GM12801 (cell line): ENCODE data around the gene PFKFB2.

Source experiments
- CTCF ChIP-seq: IDR thresholded peaks from one replicate; pipeline ENCODE4 v1.5.1; 2011; ENCODE audit warnings: control low read depth; ENCODE audit not compliant: insufficient read length; ENCODE audit errors: extremely low read depth

The PFKFB2 gene

GRCh38 chr1:207009945-207010344 lies 43.1 kb upstream of the PFKFB2 start:
- TF ChIP-seq CTCF, result no peak

- no peak for TF ChIP-seq CTCF
These were observed 42.3 kb upstream of the PFKFB2 start for GRCh38 chr1:207010726-207011125.

DNA sequence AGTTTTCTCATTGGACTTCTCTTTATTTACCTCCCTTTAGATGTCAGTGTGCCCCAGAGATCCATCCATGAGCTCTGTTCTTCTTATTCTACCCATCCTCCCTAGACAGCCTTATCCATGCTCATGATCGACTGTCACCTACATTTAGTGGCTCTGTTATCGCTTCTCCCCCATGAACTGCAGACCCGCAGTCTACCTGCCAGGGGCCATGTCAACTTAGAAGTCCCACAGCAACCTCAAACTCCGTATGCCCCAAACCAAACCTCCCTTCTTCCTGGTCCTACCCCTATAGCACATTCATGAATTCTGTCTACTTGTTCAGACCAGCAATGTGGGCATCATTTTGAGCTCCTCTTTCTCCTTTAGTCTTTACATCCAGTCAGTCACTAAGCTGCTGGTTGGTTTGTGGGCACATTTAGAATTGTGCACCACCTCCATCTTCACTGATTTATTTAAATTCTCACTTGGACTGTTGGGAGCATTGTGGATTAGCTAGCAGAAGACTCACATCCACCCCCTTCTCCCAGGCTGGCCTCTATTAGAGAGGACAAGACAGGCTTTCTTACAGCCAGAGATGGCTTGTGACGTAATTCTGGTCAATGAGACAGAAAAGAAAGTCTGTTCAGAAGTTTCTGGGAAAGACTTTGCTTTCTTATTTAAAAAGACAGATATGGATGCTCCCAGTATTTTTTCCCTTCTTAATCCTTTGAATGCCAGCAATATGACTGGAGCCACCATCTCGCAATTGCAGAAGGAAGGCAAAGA lies 39.6 kb upstream of the PFKFB2 start:
- TF ChIP-seq CTCF, result no peak

DNA sequence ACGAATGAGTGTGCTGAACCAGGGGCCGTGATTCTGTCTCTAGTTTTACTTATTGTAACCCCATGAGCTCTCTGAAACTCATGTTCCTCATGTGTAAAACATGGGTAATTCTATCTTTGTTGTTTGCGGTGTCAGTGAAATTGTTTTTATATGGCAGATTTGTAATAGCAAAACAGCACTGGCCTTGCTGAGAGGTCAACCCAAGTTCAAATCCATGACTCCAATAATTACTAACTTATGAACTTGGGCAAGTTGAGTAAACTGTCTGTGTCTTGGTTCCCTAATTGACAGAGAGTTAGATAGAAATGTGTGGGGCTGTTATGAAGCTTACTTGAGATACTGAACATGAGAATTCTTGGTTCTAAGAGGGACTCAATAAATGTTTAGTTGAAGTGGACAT lies 38.3 kb upstream of the PFKFB2 start:
- no peak for TF ChIP-seq CTCF

DNA sequence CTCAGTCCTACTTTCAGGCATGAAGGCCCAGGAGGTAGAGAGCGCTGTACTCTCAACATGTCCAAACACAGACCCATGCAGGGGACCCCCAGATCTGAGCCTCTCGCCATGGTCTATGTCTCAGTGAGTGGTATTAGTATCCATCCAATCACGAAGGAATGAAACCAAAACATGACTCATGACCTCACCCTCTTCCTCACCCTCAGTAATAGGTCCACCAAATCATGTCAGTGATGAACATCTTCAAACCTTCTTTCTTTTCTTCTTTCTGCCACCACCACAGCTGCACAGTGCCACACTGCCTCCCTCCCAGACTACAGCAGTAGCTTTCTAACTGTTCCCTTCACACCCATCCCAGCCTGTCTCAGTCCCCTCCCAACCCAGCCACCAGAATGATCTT lies 37.3 kb upstream of the PFKFB2 start:
- TF ChIP-seq CTCF, result no peak

DNA sequence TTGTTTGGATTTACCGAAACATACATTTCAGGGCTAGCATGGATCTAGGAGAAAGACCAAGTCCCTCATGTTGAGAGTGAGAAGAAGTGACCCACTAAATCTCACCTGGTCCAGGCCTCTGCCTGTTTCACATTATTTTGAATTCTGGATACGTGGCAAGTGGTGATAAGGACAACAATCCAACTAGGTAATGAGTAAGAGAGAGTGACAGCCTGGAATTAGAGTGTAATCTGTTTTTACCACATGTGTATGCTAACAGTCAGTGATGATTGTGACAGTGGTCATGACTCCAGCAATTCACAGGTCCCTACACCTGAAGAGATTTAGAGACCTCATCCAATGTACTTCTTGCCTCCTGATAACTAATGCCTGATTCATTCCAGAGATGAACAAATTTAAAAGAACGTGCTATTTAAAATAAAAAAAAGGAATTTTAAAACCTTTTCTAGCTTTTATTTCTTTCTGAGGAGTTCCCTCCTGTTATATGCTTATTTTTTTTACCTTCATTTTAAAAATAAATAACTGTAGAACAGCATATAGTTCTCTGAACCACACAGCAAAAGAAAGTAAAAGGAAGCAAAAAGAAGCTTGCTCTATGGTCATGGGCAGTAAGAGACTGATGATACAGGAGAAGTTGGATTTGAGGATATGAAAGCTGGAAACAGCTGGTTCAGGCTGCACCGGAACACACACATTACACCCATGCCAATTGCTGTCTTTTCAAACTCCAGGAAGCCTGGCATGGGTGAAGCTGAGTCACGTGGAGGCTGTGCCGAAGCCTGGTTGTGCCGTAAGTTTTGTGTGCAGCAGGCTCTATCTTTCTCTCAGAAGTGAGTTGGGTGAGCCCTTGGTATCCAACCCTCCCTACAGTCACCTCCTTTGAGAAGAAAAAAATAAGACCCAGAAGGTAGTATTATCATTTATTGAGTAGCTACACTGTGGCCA lies 35.2 kb upstream of the PFKFB2 start:
- TF ChIP-seq CTCF, result no peak

- TF ChIP-seq CTCF, result no peak
These were observed 34.4 kb upstream of the PFKFB2 start for GRCh38 chr1:207018707-207019106.
